Lower leg skin (tissue), 3 donors: ENCODE data around the gene RLIM.

ENCODE experiments used
- CTCF ChIP-seq, 3 donors: fragments of 450-650 bp; IDR thresholded peaks; one replicate each; pipeline ENCODE4 v1.5.1; 2016; ENCODE audit warnings: antibody characterized with exemption in 3 of 3, mild to moderate bottlenecking in 3 of 3, moderate library complexity in 2 of 3
- POLR2A ChIP-seq, 2 donors: fragments of 450-650 bp; IDR thresholded peaks; one replicate each; pipeline ENCODE4 v1.6.1; 2016 to 2017; ENCODE audit warnings: antibody characterized with exemption in 2 of 2, mild to moderate bottlenecking in 1 of 2, moderate library complexity in 1 of 2

GRCh38 chrX:74606342-74606741 is 8.1 kb downstream of the RLIM start:
- TF ChIP-seq CTCF (IDR thresholded peaks at IDR 0.05) = no peak
- no peak for TF ChIP-seq POLR2A (IDR thresholded peaks at IDR 0.05)
